H1 (cell line): ENCODE data around the gene CNNM2. TPM values are rescaled to one million over a fixed set of nuclear protein-coding genes. Genes with fewer than 3 reads are reported as not detected.

Experiments used
- SP1 ChIP-seq: IDR thresholded peaks from 2 replicates; pipeline ENCODE4 v1.6.1; 2011; ENCODE audit warnings: low read depth, low read length
- polyA plus RNA-seq, 7 experiments: library from polyadenylated mRNA; depleted of rRNA in 3 of 7; stranded (reverse) in 5 of 7; unstranded in 2 of 7; fragments of >200 nt in 5 of 7; fragments of 200-250 nt in 2 of 7; gene quantifications; 1 replicate in 5 of 7; 2 replicates in 1 of 7; 4 replicates in 1 of 7; pipeline versions ENCODE4 v1.2.1 to v1.2.3, GENCODE V29; 2011 to 2013; ENCODE audit warnings: missing spikeins in 2 of 7, mixed read lengths in 2 of 7
- total RNA-seq: library from RNA; stranded (reverse); fragmentation: NEBNext Ultra II Directional; extraction: Animal tissue kit (Norgen Biotek cat#: 25700); gene quantifications from 2 replicates; pipeline ENCODE4 v1.2.1, GENCODE V29; 2021
- TF ChIP-seq, protein P1 (sequence below): IDR thresholded peaks from 2 replicates; pipeline ENCODE4 v1.6.1; 2012; ENCODE audit warnings: inconsistent platforms

Gene CNNM2
- total and polyA plus RNA-seq, 2 of the 8 experiments (the other 6 are each of a cell fraction or from before 2014, with no cell fraction given): 7.3 to 23.6 TPM

DNA sequence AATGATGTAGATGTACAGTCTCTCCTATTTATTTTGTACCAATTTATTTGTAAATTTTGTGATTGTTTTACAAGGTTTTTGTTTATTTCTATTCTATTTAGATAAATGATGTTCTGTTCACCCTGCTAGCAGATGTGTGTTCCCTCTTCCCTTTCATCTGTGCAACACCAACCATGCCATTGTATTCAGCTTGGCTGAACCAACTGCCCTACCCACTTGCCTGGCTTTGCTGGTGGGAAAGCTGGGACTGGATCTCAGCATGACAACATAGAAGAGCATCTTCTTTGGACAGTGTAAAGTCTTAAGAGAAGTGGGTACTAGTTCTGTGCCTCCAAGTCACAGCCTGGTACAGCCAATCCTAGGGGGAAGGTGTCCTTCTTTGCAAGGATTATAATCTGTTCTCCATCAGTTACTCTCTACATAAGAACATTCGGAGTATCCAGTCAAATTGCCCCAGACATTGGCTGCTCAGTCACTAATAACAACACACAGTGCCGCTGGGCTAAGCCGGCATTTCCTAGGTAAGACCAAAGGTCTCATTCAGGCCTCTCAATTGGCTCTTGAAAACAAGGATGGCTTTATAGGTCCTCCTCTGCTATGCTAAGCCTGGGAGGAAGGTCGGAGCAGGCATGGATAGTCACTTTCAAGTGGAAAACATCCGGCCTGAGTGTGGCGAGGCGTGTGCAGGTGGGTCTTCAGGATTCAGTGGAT, 165.3 kb downstream of the CNNM2 start (continued):
- TF ChIP-seq, protein P1, sequence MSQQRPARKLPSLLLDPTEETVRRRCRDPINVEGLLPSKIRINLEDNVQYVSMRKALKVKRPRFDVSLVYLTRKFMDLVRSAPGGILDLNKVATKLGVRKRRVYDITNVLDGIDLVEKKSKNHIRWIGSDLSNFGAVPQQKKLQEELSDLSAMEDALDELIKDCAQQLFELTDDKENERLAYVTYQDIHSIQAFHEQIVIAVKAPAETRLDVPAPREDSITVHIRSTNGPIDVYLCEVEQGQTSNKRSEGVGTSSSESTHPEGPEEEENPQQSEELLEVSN: no peak
- TF ChIP-seq SP1: no peak
